DMS79 treated with DMSO at 0.1 percent for 48 hours (cell line): Measurements from ENCODE around the gene CAPG.
"Not testable (repeated sequence)": the region's sequence is repeated elsewhere in the genome, so short reads cannot be mapped to it uniquely, and the experiment has no call there.

Source experiments
- DNase-seq: peaks from one replicate; lab custom pipeline; 2025; lab: John Stamatoyannopoulos, UW

CAPG gene

GRCh38 chr2:85420536-85421259 lies 10.5 kb upstream of the CAPG start:
- DNase-seq = peak; percentile 81

GRCh38 chr2:85419009-85419675 lies 9.0 kb upstream of the CAPG start:
- DNase-seq = no peak

- peak; percentile 83 for DNase-seq
Observed at GRCh38 chr2:85418132-85419008, 8.2 kb upstream of the CAPG start, which contains the start of gene SH2D6. Gene SH2D6 (plus strand): TSS chr2:85418714. CDS start chr2:85429466, 10,752 bp downstream.

DNA sequence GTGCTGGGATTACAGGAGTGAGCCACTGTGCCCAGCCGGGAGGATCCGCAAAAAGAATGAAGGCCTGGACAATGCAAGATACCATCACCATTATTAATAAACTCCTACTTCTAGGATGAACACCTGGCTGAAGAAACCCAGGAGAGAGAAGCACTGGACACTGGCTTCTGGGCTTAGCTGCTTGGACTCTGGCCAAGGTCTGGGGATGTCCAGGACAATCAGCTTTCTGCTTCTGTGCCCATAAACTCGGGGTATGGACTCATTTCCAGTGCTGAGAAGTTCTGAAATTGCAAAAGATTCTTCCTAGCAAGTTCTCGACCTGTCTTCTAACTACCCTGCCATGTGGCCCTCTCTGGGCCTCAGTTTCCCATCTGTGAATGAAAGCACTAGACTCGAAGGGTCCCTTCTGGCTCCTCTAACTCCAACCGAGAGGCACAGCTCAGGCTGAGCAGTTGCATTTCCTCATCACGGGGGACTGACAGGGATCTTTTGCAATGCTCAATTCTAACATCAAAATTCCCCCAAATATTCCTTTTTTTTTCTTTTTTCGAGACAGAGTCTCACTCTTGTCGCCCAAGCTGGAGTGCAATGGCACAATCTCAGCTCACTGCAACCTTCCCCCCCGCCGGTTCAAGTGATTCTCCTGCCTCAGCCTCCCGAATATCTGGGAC lies 5.9 kb upstream of the CAPG start:
- no peak for DNase-seq

- no peak for DNase-seq
Observed at GRCh38 chr2:85414761-85415553, 4.8 kb upstream of the CAPG start.

DNA sequence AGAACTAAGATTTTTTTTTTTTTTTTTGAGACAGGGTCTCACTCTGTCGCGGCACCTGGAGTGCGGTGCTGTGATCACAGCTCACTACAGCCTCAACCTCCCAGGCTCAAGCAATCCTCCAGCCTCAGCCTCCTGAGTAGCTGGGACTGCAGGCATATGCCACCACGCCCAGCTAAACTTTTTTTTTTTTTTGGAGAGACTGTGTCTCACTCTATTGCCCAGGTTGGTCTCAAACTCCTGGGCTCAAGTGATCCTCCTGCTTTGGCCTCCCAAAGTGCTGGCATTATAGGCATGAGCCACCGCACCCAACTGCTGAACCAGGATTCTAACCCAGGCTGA lies 4.2 kb upstream of the CAPG start:
- DNase-seq = not testable (repeated sequence)

GRCh38 chr2:85413592-85414420 lies 3.6 kb upstream of the CAPG start:
- peak; percentile 14 for DNase-seq

DNA sequence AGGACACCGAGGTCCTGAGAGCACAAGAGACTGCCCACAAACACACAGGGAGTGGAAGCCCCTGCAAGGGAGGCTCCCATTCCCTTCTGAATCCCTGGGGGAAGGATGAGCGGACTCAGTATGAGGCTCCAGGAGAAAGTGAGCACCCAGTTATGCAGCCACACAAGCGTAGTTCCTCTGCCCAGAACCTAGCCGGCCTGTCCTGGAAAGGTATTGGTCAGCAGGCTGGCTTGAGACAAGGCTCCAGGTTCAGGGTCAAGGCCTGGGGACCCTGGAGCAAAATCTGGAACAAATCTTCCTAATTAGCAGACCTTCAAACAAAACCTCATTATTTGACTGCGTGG lies 1.2 kb upstream of the CAPG start:
- no peak for DNase-seq

DNA sequence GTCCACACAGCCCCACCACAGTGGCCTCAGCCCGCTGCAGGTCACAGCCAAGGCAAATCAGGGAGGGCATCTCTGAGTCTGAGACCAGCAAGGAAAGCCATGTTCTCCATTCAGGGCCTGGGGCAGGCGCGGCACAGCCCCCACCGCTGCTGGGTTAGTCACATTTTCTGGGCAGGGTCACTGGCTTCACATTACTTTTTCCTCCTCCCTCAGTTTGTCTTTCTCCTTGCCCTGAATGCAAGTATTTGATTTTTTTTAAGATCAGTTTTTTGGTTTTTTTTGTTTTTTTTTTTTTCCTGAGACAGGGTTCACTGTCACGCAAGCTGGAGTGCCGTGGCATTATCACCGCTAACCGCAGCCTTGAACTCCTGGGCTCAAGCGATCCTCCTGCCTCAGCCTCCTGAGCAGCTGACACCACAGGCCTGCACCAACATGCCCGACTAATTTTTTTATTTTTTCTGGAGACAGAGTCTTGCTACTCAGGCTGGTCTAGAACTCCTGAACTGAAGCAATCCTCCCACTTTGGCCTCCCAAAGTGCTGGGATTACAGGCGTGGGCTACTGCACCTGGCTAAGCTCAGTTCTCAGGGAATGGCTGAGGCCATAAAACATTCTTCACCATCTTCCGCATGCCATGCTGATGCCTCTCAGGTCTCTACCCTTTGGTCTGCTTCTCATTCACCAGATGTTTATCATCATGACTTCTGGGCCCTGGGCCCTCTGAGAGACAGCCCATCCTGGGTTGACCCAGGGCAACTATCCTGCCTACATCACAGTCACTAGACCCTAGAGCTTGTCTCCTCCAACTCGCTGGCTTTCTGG lies 628 bp upstream of the CAPG start:
- DNase-seq = no peak

DNA sequence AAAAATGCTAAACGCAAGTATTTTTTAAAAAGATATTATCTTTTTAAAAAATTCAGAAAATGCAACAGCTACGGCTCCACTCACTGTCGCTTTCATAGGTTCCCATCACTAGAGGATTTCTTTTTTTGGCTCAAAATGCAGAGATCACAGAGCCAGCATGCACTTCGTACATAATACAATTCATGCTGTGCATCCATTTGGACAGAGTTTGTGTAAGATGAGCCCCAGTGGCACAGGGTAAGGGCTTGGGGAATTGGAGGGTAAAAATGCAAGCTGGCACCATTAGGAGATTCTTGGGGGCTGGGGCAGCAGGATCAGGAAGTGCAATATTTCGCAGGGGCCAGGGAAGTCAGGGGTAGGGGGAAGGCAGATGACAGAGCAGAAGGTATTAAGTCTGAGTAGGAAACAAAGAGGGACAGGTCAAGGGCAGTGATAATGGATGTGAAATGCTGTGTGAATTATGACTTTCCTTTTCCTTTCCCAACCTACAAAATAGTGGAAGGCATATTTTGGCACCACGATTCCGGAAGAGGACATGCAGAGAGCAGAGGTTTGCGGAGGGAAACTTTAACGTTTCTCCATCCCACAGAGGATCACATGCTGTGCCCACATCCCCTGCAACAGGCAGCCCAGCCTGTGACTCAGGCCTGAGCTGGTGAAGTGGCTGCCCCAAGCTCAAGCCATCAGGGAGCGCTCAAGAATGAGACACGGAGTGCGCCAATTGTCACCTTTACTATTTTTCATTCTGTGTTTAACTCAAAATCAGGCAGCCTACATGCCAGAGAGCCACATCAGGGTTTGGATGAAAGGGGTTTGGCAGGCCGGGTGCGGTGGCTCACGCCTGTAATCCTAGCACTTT lies 4.7 kb downstream of the CAPG start:
- DNase-seq = no peak

DNA sequence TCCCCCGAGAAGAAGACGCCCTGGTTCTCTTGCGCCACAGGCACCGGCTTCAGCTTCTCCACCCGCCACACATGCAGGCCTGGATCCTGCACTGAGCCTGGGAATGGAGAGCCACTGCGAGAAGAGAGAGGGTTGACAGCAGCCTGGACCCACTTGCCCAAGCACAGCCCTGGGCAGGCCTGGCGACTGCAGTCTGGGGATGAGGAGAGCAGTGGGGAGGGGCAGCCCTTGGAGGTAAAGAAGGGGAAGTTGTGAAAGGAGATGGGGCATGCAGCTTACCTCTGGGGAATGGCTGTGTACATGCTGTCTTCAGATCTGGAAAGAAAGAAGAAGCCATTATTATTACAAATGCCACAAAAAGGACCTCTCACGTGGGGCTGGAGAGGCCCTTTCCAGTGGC lies 8.3 kb downstream of the CAPG start:
- no peak for DNase-seq

DNA sequence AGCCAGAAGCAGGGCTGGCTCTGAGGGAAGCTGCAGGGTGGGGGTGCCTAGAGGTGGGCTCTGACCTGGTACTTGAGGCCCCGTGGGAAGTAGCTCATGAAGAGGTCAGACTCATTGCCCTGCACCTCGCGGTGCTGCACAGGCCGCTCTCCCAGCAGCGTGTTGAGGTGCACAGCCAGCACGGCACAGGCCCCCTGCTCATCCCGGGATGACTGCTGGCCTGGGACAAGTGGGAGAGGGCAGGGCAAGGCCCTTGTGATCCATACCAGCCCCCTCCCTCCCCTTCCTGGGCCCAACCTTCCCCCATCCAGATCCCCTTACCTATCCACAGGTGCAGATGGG lies 8.7 kb downstream of the CAPG start:
- DNase-seq = no peak

- DNase-seq = no peak
Observed at GRCh38 chr2:85400541-85401463, 9.4 kb downstream of the CAPG start.

- no peak for DNase-seq
Observed at GRCh38 chr2:85400023-85400422, 10.1 kb downstream of the CAPG start.

DNA sequence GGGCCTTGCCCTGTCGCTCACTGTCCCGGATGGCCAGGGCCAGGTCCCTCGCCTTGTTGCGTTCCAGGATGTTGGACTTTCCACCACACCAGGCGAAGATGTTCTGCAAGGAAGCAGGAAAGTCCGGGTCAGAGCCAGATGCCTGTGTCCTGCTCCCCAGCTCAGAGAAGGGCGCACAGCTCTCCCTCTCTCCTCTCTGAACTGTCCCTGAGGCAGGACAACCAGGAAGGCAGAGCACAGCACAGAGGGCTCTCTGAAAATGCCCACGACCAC lies 11.0 kb downstream of the CAPG start:
- DNase-seq = no peak

GRCh38 chr2:85398426-85399182 lies 11.6 kb downstream of the CAPG start:
- DNase-seq = no peak

- no peak for DNase-seq
Observed at GRCh38 chr2:85397925-85398331, 12.2 kb downstream of the CAPG start.
